ENCODE data around the gene AQR.
"Not testable (repeated sequence)": the region's sequence is repeated elsewhere in the genome, so short reads cannot be mapped to it uniquely, and the experiment has no call there.

Gene AQR

DNA sequence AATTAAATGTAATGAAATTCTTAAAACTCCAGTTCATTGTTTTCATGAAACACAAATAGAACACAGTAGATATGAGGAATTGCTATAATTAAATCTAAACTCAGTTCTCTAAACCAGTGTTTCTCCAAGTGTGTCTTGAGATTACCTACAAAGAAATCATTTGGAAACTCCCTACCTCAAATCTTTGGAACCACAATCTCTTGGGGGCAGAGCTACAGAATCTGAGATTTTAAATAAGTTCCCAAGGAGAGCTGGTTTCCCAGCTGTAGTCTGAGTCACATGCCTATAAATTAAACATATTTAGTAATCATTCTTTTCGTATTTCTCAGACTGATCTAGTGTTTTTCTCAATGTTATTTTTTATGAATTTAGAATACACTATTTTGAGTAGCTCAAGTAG lies 157.2 kb downstream of the AQR start:
- H3K4me1 ChIP-seq (ENCODE audit: control insufficient read depth, low read depth, low read length): no peaks in the 10 kb centered on the region
- no peak overlapping the region for H3K27ac ChIP-seq (ENCODE audit: low read length)
- H3K9me3 ChIP-seq (ENCODE audit: control insufficient read depth, low read depth, low read length): no peaks in the 10 kb centered on the region
- H3K4me3 ChIP-seq (ENCODE audit: low read length): no peak overlapping the region
- H3K27me3 ChIP-seq (ENCODE audit: control insufficient read depth, insufficient read depth, low read length): no peaks in the 10 kb centered on the region
- no peaks in the 10 kb centered on the region for H3K36me3 ChIP-seq (ENCODE audit: control insufficient read depth, low read depth, low read length)
- no peak overlapping the region for H3K9ac ChIP-seq (ENCODE audit: low read length)

DNA sequence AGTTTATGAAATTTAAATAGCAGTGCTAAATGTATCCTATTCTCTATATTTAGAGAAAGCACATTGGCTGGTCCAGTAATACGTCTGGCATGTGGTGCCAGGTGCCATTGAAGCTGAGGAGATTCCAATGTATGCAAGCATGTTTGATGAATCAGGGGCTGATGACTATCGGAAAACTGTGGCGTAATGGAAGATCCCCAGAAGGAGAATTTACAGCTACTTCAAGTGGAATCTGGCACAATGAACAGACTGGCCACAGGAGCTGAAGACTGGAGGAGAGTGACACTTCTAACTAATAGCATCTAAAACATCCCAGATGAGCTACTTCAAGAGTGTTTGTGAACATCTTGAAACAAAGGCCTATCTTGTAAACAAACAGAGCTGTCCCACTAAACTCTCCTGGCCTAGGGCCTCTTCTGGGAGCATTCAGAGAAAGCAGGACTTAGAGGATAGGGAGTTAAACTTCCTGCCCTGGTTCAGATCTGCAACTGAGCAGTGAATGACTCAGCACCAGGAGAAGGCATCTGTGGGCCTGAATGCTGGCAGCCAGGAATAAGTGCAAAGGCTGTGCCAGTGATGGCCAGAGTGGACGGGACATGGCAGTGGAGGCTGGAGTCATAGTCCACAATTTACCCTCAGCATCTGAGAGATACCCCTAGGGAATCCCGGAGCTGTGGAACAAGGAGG lies 159.0 kb downstream of the AQR start:
- Histone ChIP-seq H3K4me3 (ENCODE audit: low read length) (no peak overlapping the region), H3K36me3 (ENCODE audit: control insufficient read depth, low read depth, low read length) (no peaks in the 10 kb centered on the region), H3K4me1 (ENCODE audit: control insufficient read depth, low read depth, low read length) (no peaks in the 10 kb centered on the region), H3K9ac (ENCODE audit: low read length) (no peak overlapping the region), H3K27me3 (ENCODE audit: control insufficient read depth, insufficient read depth, low read length) (no peaks in the 10 kb centered on the region), H3K27ac (ENCODE audit: low read length) (no peak overlapping the region), H3K9me3 (ENCODE audit: control insufficient read depth, low read depth, low read length) (no peaks in the 10 kb centered on the region)

DNA sequence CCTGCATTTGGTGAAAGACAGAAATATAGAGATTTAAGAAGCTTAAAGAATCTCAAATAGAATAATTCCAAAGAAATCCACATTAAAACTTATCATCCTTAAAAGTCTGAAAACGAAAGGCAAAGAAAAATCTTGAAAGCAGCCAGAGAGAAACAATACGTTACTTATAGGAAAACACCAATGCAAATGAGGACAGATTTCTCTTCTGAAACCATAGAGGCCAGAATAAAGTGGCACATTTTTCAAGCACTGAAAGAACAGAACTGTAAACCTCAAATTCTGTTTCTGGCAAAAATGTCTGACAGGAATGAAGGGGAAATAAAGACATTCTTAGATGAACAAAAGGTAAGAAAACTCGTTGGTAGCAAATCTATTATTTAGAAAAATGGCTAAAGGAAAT lies 160.4 kb downstream of the AQR start:
- Histone ChIP-seq H3K36me3 (ENCODE audit: control insufficient read depth, low read depth, low read length) (no peaks in the 10 kb centered on the region), H3K9me3 (ENCODE audit: control insufficient read depth, low read depth, low read length) (no peaks in the 10 kb centered on the region), H3K9ac (ENCODE audit: low read length) (no peak overlapping the region), H3K27me3 (ENCODE audit: control insufficient read depth, insufficient read depth, low read length) (no peaks in the 10 kb centered on the region), H3K27ac (ENCODE audit: low read length) (no peak overlapping the region), H3K4me1 (ENCODE audit: control insufficient read depth, low read depth, low read length) (no peaks in the 10 kb centered on the region), H3K4me3 (ENCODE audit: low read length) (no peak overlapping the region)

DNA sequence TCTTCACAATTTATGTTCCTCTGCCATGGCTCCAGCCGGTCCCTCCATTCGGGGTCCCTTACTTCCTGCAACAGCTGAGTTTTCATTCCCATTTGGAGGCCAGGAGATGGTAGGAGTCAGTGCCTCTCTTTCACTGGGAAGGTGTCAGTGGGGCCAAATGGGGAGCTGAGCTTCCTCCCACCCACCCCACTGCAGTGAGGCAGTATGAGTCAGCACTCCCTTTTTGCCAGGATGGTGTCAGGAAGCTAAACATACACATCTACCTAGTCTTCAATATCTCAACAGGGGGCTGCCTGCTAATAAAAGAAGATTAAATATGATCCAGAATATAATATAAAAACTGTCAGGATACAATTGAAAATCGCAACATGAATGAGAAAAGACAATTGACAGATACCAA lies 161.5 kb downstream of the AQR start:
- Histone ChIP-seq H3K36me3 (ENCODE audit: control insufficient read depth, low read depth, low read length) (no peaks in the 10 kb centered on the region), H3K9ac (ENCODE audit: low read length) (no peak overlapping the region), H3K27me3 (ENCODE audit: control insufficient read depth, insufficient read depth, low read length) (no peaks in the 10 kb centered on the region), H3K27ac (ENCODE audit: low read length) (no peak overlapping the region), H3K9me3 (ENCODE audit: control insufficient read depth, low read depth, low read length) (no peaks in the 10 kb centered on the region), H3K4me3 (ENCODE audit: low read length) (no peak overlapping the region), H3K4me1 (ENCODE audit: control insufficient read depth, low read depth, low read length) (no peaks in the 10 kb centered on the region)

DNA sequence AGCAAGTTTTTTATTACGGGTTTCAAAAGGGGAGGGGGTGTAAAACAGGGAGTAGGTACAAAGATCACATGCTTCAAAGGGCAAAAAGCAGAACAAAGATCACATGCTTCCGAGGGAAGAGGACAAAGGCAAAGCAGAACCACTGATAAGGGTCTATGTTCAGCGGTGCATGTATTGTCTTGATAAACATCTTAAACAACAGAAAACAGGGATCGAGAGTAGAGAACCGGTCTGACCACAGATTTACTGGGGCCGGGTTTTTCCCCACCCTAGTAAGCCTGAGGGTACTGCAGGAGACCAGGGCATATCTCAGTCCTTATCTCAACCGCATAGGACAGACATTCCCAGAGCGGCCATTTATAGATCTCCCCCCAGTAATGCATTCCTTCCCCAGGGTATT lies 162.3 kb downstream of the AQR start:
- H3K27ac ChIP-seq (ENCODE audit: low read length); H3K36me3 ChIP-seq (ENCODE audit: control insufficient read depth, low read depth, low read length): not testable (repeated sequence)

DNA sequence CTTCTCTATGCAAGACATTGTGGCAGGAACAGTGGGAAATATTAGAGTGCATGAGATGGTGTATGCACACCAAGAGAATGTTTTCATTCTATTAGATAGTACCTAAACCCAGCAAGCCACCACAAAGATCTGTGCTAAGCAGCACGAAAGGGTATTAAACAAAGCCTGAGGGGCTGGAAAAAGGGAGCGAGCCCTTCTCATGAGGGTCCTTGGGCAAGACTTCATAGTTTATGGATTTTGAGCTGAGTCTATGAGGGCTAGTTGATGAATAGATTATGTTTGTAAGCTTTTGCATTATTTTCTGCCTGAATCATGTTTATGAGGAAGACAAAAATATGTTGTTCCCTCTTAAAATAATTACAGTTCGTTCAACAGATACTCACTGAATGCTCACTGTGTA lies 164.8 kb downstream of the AQR start:
- Histone ChIP-seq H3K36me3 (ENCODE audit: control insufficient read depth, low read depth, low read length) (no peaks in the 10 kb centered on the region), H3K9me3 (ENCODE audit: control insufficient read depth, low read depth, low read length) (no peaks in the 10 kb centered on the region), H3K27me3 (ENCODE audit: control insufficient read depth, insufficient read depth, low read length) (no peaks in the 10 kb centered on the region), H3K4me3 (ENCODE audit: low read length) (no peak overlapping the region), H3K4me1 (ENCODE audit: control insufficient read depth, low read depth, low read length) (peaks cover 3% of the 10 kb centered on the region), H3K9ac (ENCODE audit: low read length) (no peak overlapping the region), H3K27ac (ENCODE audit: low read length) (no peak overlapping the region)

More for the DNA sequence above, 162.3 kb downstream of the AQR start:
- H3K4me1 ChIP-seq (ENCODE audit: control insufficient read depth, low read depth, low read length); H3K9ac ChIP-seq (ENCODE audit: low read length); H3K9me3 ChIP-seq (ENCODE audit: control insufficient read depth, low read depth, low read length); H3K27me3 ChIP-seq (ENCODE audit: control insufficient read depth, insufficient read depth, low read length); H3K4me3 ChIP-seq (ENCODE audit: low read length): not testable (repeated sequence)

DNA sequence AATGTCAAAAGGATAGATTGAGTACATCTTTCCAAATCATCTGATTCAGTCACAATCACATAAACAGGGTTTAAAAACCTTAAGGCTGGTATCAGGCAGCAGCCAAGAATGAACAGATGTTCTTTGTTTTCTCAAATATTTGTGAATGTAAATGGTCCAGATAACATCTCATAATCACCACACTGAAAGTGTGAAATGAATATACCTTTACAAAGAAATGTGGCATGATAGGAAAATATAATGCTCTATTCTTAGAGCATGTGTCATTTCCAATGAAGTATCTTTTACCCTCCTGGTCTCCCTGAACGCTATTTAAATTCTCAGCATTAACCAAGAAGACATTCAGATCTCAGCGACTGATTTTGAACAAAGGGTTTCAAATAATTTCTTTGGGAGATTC lies 165.4 kb downstream of the AQR start:
- H3K27ac ChIP-seq (ENCODE audit: low read length): no peak overlapping the region
- peaks cover 3% of the 10 kb centered on the region for H3K4me1 ChIP-seq (ENCODE audit: control insufficient read depth, low read depth, low read length)
- no peak overlapping the region for H3K9ac ChIP-seq (ENCODE audit: low read length)
- no peaks in the 10 kb centered on the region for H3K9me3 ChIP-seq (ENCODE audit: control insufficient read depth, low read depth, low read length)
- no peaks in the 10 kb centered on the region for H3K36me3 ChIP-seq (ENCODE audit: control insufficient read depth, low read depth, low read length)
- H3K27me3 ChIP-seq (ENCODE audit: control insufficient read depth, insufficient read depth, low read length): no peaks in the 10 kb centered on the region
- no peak overlapping the region for H3K4me3 ChIP-seq (ENCODE audit: low read length)

DNA sequence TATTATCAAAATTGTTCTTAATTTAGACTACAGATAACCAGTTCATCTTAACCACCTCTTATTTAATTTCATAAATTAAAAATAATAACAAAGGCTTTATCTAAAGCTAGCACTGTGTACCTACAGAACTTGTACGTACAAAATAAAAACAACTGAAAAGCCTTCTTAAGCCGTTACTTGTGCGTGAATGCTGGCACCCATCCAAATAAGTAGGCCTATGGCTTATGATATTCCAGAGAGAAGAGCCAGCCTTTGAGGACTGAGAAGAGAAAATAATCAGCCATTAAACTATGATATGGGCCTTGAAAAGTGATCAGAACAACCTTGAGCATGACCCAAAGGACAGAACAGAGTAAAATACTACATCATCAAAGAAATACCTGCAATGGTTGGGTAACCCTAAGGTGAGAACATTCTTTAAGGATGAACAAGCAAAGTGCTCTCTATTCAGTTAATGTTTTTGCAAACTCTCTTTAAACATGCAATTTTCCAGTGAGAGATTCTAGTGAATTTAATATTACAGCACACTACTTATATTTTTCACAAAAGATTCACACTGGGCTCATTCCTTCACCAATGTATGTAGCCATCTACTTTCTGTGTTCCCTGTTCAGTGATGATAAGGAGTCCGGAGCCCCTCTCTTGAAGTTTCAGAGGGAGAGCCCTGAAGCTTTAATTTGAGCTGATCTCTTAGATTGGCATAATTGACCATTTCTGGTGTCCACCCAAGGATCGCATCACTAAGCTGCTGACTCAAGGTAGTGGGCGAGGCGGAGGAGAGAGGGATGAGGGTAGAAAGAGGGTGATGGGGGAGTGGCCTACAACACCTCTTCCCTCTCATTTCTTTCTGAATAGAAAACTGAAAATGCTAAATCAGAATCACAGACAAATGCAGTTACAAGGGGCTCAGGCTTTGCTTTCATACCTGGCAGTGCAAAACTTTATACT lies 166.5 kb downstream of the AQR start:
- H3K36me3 ChIP-seq (ENCODE audit: control insufficient read depth, low read depth, low read length): no peaks in the 10 kb centered on the region
- H3K27me3 ChIP-seq (ENCODE audit: control insufficient read depth, insufficient read depth, low read length): no peaks in the 10 kb centered on the region
- no peaks in the 10 kb centered on the region for H3K9me3 ChIP-seq (ENCODE audit: control insufficient read depth, low read depth, low read length)
- peaks cover 3% of the 10 kb centered on the region for H3K4me1 ChIP-seq (ENCODE audit: control insufficient read depth, low read depth, low read length)
- H3K9ac ChIP-seq (ENCODE audit: low read length): no peak overlapping the region
- no peak overlapping the region for H3K27ac ChIP-seq (ENCODE audit: low read length)
- no peak overlapping the region for H3K4me3 ChIP-seq (ENCODE audit: low read length)

DNA sequence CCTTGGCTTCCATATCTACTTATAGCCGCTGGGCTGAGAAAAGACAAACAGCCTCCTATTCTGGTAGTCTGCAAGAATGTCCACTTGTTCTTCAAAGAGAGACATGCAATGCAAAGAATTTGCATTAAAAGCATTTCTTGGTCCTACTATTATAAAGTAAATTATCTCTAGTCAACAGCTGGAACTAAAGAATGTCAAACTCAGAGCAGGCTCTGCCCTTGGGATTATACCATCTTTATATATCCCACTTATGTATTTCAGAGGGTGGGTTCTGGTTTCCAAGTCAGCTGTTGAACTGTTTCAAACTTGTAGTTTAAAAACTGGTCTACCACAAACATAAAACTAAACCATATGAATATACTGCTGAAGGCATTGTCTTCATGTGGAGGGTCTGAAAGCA lies 167.2 kb downstream of the AQR start:
- no peaks in the 10 kb centered on the region for H3K36me3 ChIP-seq (ENCODE audit: control insufficient read depth, low read depth, low read length)
- no peaks in the 10 kb centered on the region for H3K27me3 ChIP-seq (ENCODE audit: control insufficient read depth, insufficient read depth, low read length)
- no peak overlapping the region for H3K4me3 ChIP-seq (ENCODE audit: low read length)
- no peak overlapping the region for H3K27ac ChIP-seq (ENCODE audit: low read length)
- H3K9ac ChIP-seq (ENCODE audit: low read length): no peak overlapping the region
- H3K9me3 ChIP-seq (ENCODE audit: control insufficient read depth, low read depth, low read length): no peaks in the 10 kb centered on the region
- H3K4me1 ChIP-seq (ENCODE audit: control insufficient read depth, low read depth, low read length): peaks cover 3% of the 10 kb centered on the region
